GM23338 (cell line): Measurements from ENCODE around the gene ITPRID2. TPM values are rescaled to one million over a fixed set of nuclear protein-coding genes. Genes with fewer than 3 reads are reported as not detected.
"Not testable (repeated sequence)": the region's sequence is repeated elsewhere in the genome, so short reads cannot be mapped to it uniquely, and the experiment has no call there.

Experiments used
- ATAC-seq: fragments of 200-7000 bp; cut with Tn5 transposase; 3 replicates; pipeline ENCODE4 v1.9.1; 2020
- DNase-seq: peaks from one replicate; pipeline ENCODE4 v3.0.0-alpha.2; 2015; ENCODE audit warnings: low spot score
- H2AFZ ChIP-seq: fragments of 200-600 bp; sonication (generic); 2 replicates; pipeline ENCODE4 v1.8.0; 2016; ENCODE audit warnings: antibody characterized with exemption, mild to moderate bottlenecking, moderate library complexity
- H3F3A ChIP-seq: fragments of 200-600 bp; sonication (generic); replicated peaks from 2 replicates; pipeline ENCODE4 v1.8.0; 2017; ENCODE audit warnings: antibody characterized with exemption, mixed run types, low read depth
- H3K27ac ChIP-seq: fragments of 200-600 bp; sonication (generic); 2 replicates; pipeline ENCODE4 v1.6.1; 2016; ENCODE audit warnings: low read depth
- H3K27me3 ChIP-seq: fragments of 200-600 bp; sonication (generic); 2 replicates; pipeline ENCODE4 v1.8.0; 2016; ENCODE audit warnings: mild to moderate bottlenecking, mixed run types, moderate library complexity; ENCODE audit not compliant: insufficient read depth
- H3K36me3 ChIP-seq: fragments of 200-600 bp; sonication (generic); 2 replicates; pipeline ENCODE4 v1.8.0; 2016; ENCODE audit warnings: mild to moderate bottlenecking; ENCODE audit not compliant: insufficient read depth
- H3K4me1 ChIP-seq: fragments of 200-600 bp; sonication (generic); 2 replicates; pipeline ENCODE4 v1.8.0; 2016; ENCODE audit warnings: mild to moderate bottlenecking, moderate library complexity; ENCODE audit not compliant: insufficient read depth
- H3K4me2 ChIP-seq: fragments of 200-600 bp; sonication (generic); 2 replicates; pipeline ENCODE4 v1.7.1; 2017; ENCODE audit warnings: mixed run types
- H3K4me3 ChIP-seq: fragments of 200-600 bp; sonication (generic); 2 replicates; pipeline ENCODE4 v1.6.1; 2016; ENCODE audit warnings: mixed run types
- H3K79me2 ChIP-seq: fragments of 200-600 bp; sonication (generic); replicated peaks from 2 replicates; pipeline ENCODE4 v1.8.0; 2017; ENCODE audit warnings: mild to moderate bottlenecking; ENCODE audit not compliant: insufficient read depth
- H3K9me2 ChIP-seq: fragments of 200-600 bp; sonication (generic); 2 replicates; pipeline ENCODE4 v1.8.0; 2017; ENCODE audit not compliant: insufficient read depth
- H4K20me1 ChIP-seq: fragments of 200-600 bp; sonication (generic); replicated peaks from 2 replicates; pipeline ENCODE4 v1.8.0; 2017; ENCODE audit warnings: mild to moderate bottlenecking; ENCODE audit not compliant: insufficient read depth
- H3K27ac Mint-ChIP-seq: 2 replicates; pipeline ENCODE4 v1.8.0; 2020; ENCODE audit warnings: inconsistent platforms, mild to moderate bottlenecking, moderate library complexity, mixed read lengths
- H3K27me3 Mint-ChIP-seq: 3 replicates; pipeline ENCODE4 v1.8.0; 2022; ENCODE audit warnings: low read depth, mild to moderate bottlenecking, moderate library complexity, mixed read lengths, inconsistent platforms; ENCODE audit not compliant: insufficient read depth, poor library complexity
- H3K36me3 Mint-ChIP-seq: 3 replicates; pipeline ENCODE4 v1.8.0; 2021; ENCODE audit warnings: low read depth, mild to moderate bottlenecking, inconsistent platforms, moderate library complexity, mixed read lengths
- H3K4me1 Mint-ChIP-seq: 3 replicates; pipeline ENCODE4 v1.8.0; 2020; ENCODE audit warnings: mild to moderate bottlenecking, inconsistent platforms, mixed read lengths
- H3K4me3 Mint-ChIP-seq: 3 replicates; pipeline ENCODE4 v1.8.0; 2021; ENCODE audit warnings: moderate library complexity, mild to moderate bottlenecking, inconsistent platforms, mixed read lengths
- H3K9me3 Mint-ChIP-seq: 3 replicates; pipeline ENCODE4 v1.8.0; 2020; ENCODE audit warnings: moderate library complexity, mild to moderate bottlenecking, inconsistent platforms, mixed read lengths
- CTCF ChIP-seq, 2 experiments: fragments of 200-600 bp in 1 of 2; sonication (generic) in 1 of 2; conservative IDR thresholded peaks; 2 replicates each; pipeline versions ENCODE4 v1.5.1 to v1.6.1; 2016 to 2017; ENCODE audit warnings: antibody characterized with exemption in 2 of 2, low read depth in 2 of 2, mild to moderate bottlenecking in 2 of 2, moderate library complexity in 1 of 2
- ETS1 ChIP-seq: IDR thresholded peaks from 2 replicates; pipeline ENCODE4 v1.6.1; 2016; ENCODE audit warnings: antibody characterized with exemption
- EZH2phosphoT487 ChIP-seq: fragments of 200-600 bp; sonication (generic); IDR thresholded peaks from one replicate; pipeline ENCODE4 v1.8.1; 2018; ENCODE audit warnings: antibody characterized with exemption; ENCODE audit not compliant: unreplicated experiment
- NANOG ChIP-seq: IDR thresholded peaks from 2 replicates; pipeline ENCODE4 v1.6.1; 2016; ENCODE audit warnings: antibody characterized with exemption, borderline replicate concordance
- POLR2AphosphoS5 ChIP-seq: IDR thresholded peaks from 2 replicates; pipeline ENCODE4 v1.6.1; 2016; ENCODE audit warnings: antibody characterized with exemption, low read depth
- REST ChIP-seq: IDR thresholded peaks from one replicate; pipeline ENCODE4 v1.6.1; 2018; ENCODE audit warnings: antibody characterized with exemption; ENCODE audit not compliant: unreplicated experiment
- ZNF114 ChIP-seq: fragments of 250-450 bp; sonication (Bioruptor Pico); IDR thresholded peaks from 2 replicates; pipeline ENCODE4 v1.5.0; 2020; ENCODE audit warnings: mild to moderate bottlenecking, moderate library complexity
- ZNF331 ChIP-seq: fragments of 250-450 bp; sonication (Bioruptor Pico); IDR thresholded peaks from 2 replicates; pipeline ENCODE4 v1.5.0; 2020; ENCODE audit warnings: low read depth, mild to moderate bottlenecking, moderate library complexity
- ZNF462 ChIP-seq: fragments of 250-450 bp; sonication (Bioruptor Pico); IDR thresholded peaks from 2 replicates; pipeline ENCODE4 v1.5.0; 2020; ENCODE audit warnings: mild to moderate bottlenecking, moderate library complexity
- polyA plus RNA-seq: library from polyadenylated mRNA; unstranded; fragments of >200 nt; fragmentation: Nextera tagmentation; extraction: Ambion mirVana; gene quantifications from 2 replicates; pipeline ENCODE4 v1.2.1, GENCODE V29; 2016
- total RNA-seq: library from RNA; depleted of rRNA; stranded (reverse); fragments of >200 nt; shearing (Covaris generic); gene quantifications from 2 replicates; pipeline ENCODE4 v1.2.3, GENCODE V29; 2014

Gene ITPRID2
- total and polyA plus RNA-seq, 2 experiments from 2014 or later: 4.4 to 12.0 TPM

- not testable (repeated sequence) for H3K79me2 ChIP-seq, H3K9me2 ChIP-seq, H3F3A ChIP-seq, H2AFZ ChIP-seq, H3K36me3 ChIP-seq, H3K4me1 Mint-ChIP-seq, H3K4me1 ChIP-seq, H3K4me3 ChIP-seq, DNase-seq, H3K27ac Mint-ChIP-seq, H3K27me3 Mint-ChIP-seq, H4K20me1 ChIP-seq, H3K27me3 ChIP-seq, H3K27ac ChIP-seq, H3K36me3 Mint-ChIP-seq, H3K4me3 Mint-ChIP-seq, H3K4me2 ChIP-seq, H3K9me3 Mint-ChIP-seq, ATAC-seq
- TF ChIP-seq CTCF (conservative IDR thresholded peaks at IDR 0.05; ENCODE audit: low read depth in 2 of 2): peak in 1 of 2 experiments; percentile 45; a peak in 2 of 4 replicates
These were observed 69.6 kb downstream of the ITPRID2 start for GRCh38 chr2:181961167-181961566.

GRCh38 chr2:181962142-181962541 lies 70.6 kb downstream of the ITPRID2 start:
- Histone ChIP-seq H3K4me2 (no peak overlapping the region), H3F3A (no peaks in the 10 kb centered on the region), H3K27ac (no peak overlapping the region), H3K36me3 (no peaks in the 10 kb centered on the region), H3K9me2 (no peaks in the 10 kb centered on the region), H3K27me3 (no peaks in the 10 kb centered on the region), H3K79me2 (no peaks in the 10 kb centered on the region), H3K4me3 (no peak overlapping the region), H2AFZ (no peak overlapping the region), H3K4me1 (no peaks in the 10 kb centered on the region), H4K20me1 (no peaks in the 10 kb centered on the region)
- Mint-ChIP-seq H3K9me3 (peaks cover 2% of the 10 kb centered on the region; the same call in 1 of the 3 replicates), H3K4me3 (no peak overlapping the region), H3K36me3 (no peaks in the 10 kb centered on the region), H3K4me1 (peaks cover 3% of the 10 kb centered on the region; the same call in 1 of the 3 replicates), H3K27me3 (no peaks in the 10 kb centered on the region), H3K27ac (no peak overlapping the region)
- ATAC-seq: no peak
- DNase-seq: no peak
- TF ChIP-seq ZNF114 (CRISPR knock-in tag) (no peak), EZH2phosphoT487 (no peak), ZNF462 (CRISPR knock-in tag) (no peak), NANOG (no peak), ZNF331 (CRISPR knock-in tag) (no peak), POLR2AphosphoS5 (no peak), REST (no peak), ETS1 (no peak)
